K562 (cell line): ENCODE measurements around the gene KLHL33. TPM values are rescaled to one million over a fixed set of nuclear protein-coding genes. Genes with fewer than 3 reads are reported as not detected.
A peak's percentile ranks its signal among the peaks of the same experiment; 100 is the strongest.

Experiments
- ATAC-seq: fragments of 200-7000 bp; cut with Tn5 transposase; 3 replicates; pipeline ENCODE4 v1.9.1; 2020; ENCODE audit warnings: moderate library complexity
- BruUV-seq: library from RNA; stranded (reverse); fragments of 400-500 nt; replicated peaks from 2 replicates; lab custom pipeline; 2021; lab: Mats Ljungman, UMichigan
- CTCF ChIA-PET: fragments of 300-600 bp; formaldehyde crosslinking; extraction: SDS; loops from one replicate; lab custom pipeline; 2021; ENCODE audit warnings: low intra/inter-chr PET ratio; lab: Yijun Ruan, JAX
- POLR2A ChIA-PET: fragments of 300-600, 350-650 bp; sonication (Branson Sonifier 250); formaldehyde crosslinking; extraction: SDS; loops from one replicate; lab custom pipeline; 2021; ENCODE audit warnings: antibody characterized with exemption, inconsistent platforms; lab: Yijun Ruan, JAX
- DNase-seq, 4 experiments: peaks; one replicate each; pipeline versions ENCODE4 v3.0.0 to v3.0.0-alpha.2; 2011 to 2018; ENCODE audit warnings: low spot score in 3 of 4, mixed read lengths in 3 of 4; ENCODE audit errors: extremely low read depth in 1 of 4
- FAIRE-seq: peaks from 2 replicates; lab custom pipeline; 2011; peaks lifted over from hg19 to GRCh38; lab: Jason Lieb, UNC
- H2AFZ ChIP-seq: 2 replicates; pipeline ENCODE4 v1.6.0; 2011; ENCODE audit warnings: low read depth, low read length, control low read depth, inconsistent platforms
- H3K27ac ChIP-seq: fragments of 200-600 bp; 3 replicates; pipeline ENCODE4 v1.8.0; 2011; ENCODE audit warnings: low read depth, mild to moderate bottlenecking, control low read depth, inconsistent platforms, low read length, moderate library complexity, mixed read lengths; ENCODE audit errors: extremely low read depth
- H3K27me3 ChIP-seq, 2 experiments: fragments of 300-600 bp in 1 of 2; 2 replicates in 1 of 2; 3 replicates in 1 of 2; pipeline versions ENCODE4 v1.6.0 to v1.8.0; 2011; ENCODE audit warnings: inconsistent platforms in 2 of 2, low read length in 2 of 2, mild to moderate bottlenecking in 1 of 2, mixed read lengths in 1 of 2, moderate library complexity in 1 of 2; ENCODE audit not compliant: control insufficient read depth in 2 of 2, insufficient read depth in 2 of 2
- H3K36me3 ChIP-seq: fragments of 300-600 bp; 3 replicates; pipeline ENCODE4 v1.8.0; 2011; ENCODE audit warnings: mild to moderate bottlenecking, low read length, inconsistent platforms; ENCODE audit not compliant: control insufficient read depth, insufficient read depth
- H3K4me1 ChIP-seq, 2 experiments: fragments of 200-600 bp in 1 of 2; replicated peaks in 1 of 2; 2 replicates in 1 of 2; 3 replicates in 1 of 2; pipeline versions ENCODE4 v1.5.1 to v1.8.0; 2011; ENCODE audit warnings: inconsistent platforms in 2 of 2, low read length in 2 of 2, mild to moderate bottlenecking in 1 of 2, mixed read lengths in 1 of 2, moderate library complexity in 1 of 2; ENCODE audit not compliant: control insufficient read depth in 2 of 2, insufficient read depth in 2 of 2
- H3K4me2 ChIP-seq: 2 replicates; pipeline ENCODE4 v1.6.1; 2011; ENCODE audit warnings: low read length, control low read depth, inconsistent platforms, mixed read lengths; ENCODE audit not compliant: insufficient read depth
- H3K4me3 ChIP-seq: fragments of 200-600 bp; sonication (generic), shearing (Covaris generic); 2 replicates; pipeline ENCODE4 v1.5.1; 2016; ENCODE audit warnings: control low read depth, inconsistent platforms
- H3K79me2 ChIP-seq: fragments of 200-600 bp; 3 replicates; pipeline ENCODE4 v1.8.0; 2011; ENCODE audit warnings: low read length, inconsistent platforms; ENCODE audit not compliant: control insufficient read depth, insufficient read depth
- H3K9ac ChIP-seq, 2 experiments: 2 replicates each; pipeline versions ENCODE4 v1.6.0 to v1.6.1; 2011; ENCODE audit warnings: low read depth in 2 of 2, low read length in 2 of 2, control low read depth in 1 of 2, inconsistent platforms in 1 of 2, mild to moderate bottlenecking in 1 of 2, mixed read lengths in 1 of 2; ENCODE audit not compliant: insufficient read depth in 1 of 2
- H3K9me1 ChIP-seq: one replicate; pipeline ENCODE4 v1.6.0; 2011; ENCODE audit warnings: inconsistent platforms, mild to moderate bottlenecking, low read length, moderate library complexity; ENCODE audit not compliant: control insufficient read depth, insufficient read depth
- H3K9me3 ChIP-seq: replicated peaks from 2 replicates; pipeline ENCODE4 v1.5.1; 2011; ENCODE audit warnings: low read depth, low read length, inconsistent platforms; ENCODE audit not compliant: control insufficient read depth, insufficient read depth
- H4K20me1 ChIP-seq: replicated peaks from 2 replicates; pipeline ENCODE4 v1.6.1; 2011; ENCODE audit warnings: low read length, inconsistent platforms, mixed read lengths; ENCODE audit not compliant: control insufficient read depth, insufficient read depth
- ZNF384 ChIP-seq: IDR thresholded peaks from 2 replicates; pipeline ENCODE4 v1.6.1; 2012; ENCODE audit warnings: low read depth, low read length, improper control_type of control experiment
- WGBS: fragments of 100-300 bp; shearing (Covaris generic); methylation state at CpG from one replicate; pipeline ENCODE4 v1.1.6; 2016; ENCODE audit warnings: low coverage, mixed read lengths; ENCODE audit not compliant: insufficient coverage; ENCODE audit errors: missing lambda C conversion rate; 5-methylcytosine and 5-hydroxymethylcytosine counted together
- in situ Hi-C: fragments of 300-500 bp; cut with MboI; formaldehyde crosslinking; loops from 4 replicates; pipeline ENCODE4 v1.15.0; 2018; ENCODE audit warnings: inconsistent platforms, mixed read lengths
- intact Hi-C: fragments of 100-400 bp; cut with micrococcal nuclease; formaldehyde crosslinking; loops from 2 replicates; pipeline ENCODE4 v1.14.2; 2022
- polyA plus RNA-seq, 8 experiments: library from polyadenylated mRNA; depleted of rRNA in 4 of 8; stranded (reverse) in 5 of 8; unstranded in 3 of 8; fragments of >200 nt; fragmentation: Nextera tagmentation in 2 of 8; fragmentation: Illumina TruSeq in 1 of 8; extraction: Ambion mirVana in 2 of 8; extraction: Trizol in 1 of 8; gene quantifications; 2 replicates each; pipeline versions ENCODE4 v1.2.1 to v1.2.3, GENCODE V29; 2011 to 2014; ENCODE audit warnings: inconsistent platforms in 1 of 8, missing spikeins in 1 of 8
- total RNA-seq, 7 experiments: library from RNA; depleted of rRNA in 6 of 7; stranded (reverse); fragments of >200 nt in 6 of 7; fragmentation: Illumina TruSeq in 2 of 7; extraction: Trizol in 2 of 7; gene quantifications; 2 replicates each; pipeline versions ENCODE4 v1.2.1 to v1.2.3, GENCODE V29; 2011 to 2021; ENCODE audit warnings: low replicate concordance in 1 of 7
- TF ChIP-seq, protein P1 (sequence below), 2 experiments: fragments of 200-800 bp in 1 of 2; sonication (Bioruptor generic) in 1 of 2; sonication (generic) in 1 of 2; formaldehyde crosslinking in 1 of 2; IDR thresholded peaks in 1 of 2; conservative IDR thresholded peaks in 1 of 2; 2 replicates each; pipeline versions ENCODE4 v1.5.0 to v1.6.1; 2016 to 2020; ENCODE audit warnings: missing compliant biosample characterization in 1 of 2, missing genetic modification characterization in 1 of 2, missing genetic modification reagents in 1 of 2
- TF ChIP-seq, protein P2 (sequence below): fragments of 250-450 bp; sonication (Bioruptor Pico); IDR thresholded peaks from 2 replicates; pipeline ENCODE4 v1.5.1; 2021; ENCODE audit warnings: mild to moderate bottlenecking

KLHL33 gene
- total and polyA plus RNA-seq, 9 of the 15 experiments (the other 6 are each of a cell fraction or from before 2014, with no cell fraction given), result 0.04 to 0.27 (median 0.13) TPM; not detected in 6

DNA sequence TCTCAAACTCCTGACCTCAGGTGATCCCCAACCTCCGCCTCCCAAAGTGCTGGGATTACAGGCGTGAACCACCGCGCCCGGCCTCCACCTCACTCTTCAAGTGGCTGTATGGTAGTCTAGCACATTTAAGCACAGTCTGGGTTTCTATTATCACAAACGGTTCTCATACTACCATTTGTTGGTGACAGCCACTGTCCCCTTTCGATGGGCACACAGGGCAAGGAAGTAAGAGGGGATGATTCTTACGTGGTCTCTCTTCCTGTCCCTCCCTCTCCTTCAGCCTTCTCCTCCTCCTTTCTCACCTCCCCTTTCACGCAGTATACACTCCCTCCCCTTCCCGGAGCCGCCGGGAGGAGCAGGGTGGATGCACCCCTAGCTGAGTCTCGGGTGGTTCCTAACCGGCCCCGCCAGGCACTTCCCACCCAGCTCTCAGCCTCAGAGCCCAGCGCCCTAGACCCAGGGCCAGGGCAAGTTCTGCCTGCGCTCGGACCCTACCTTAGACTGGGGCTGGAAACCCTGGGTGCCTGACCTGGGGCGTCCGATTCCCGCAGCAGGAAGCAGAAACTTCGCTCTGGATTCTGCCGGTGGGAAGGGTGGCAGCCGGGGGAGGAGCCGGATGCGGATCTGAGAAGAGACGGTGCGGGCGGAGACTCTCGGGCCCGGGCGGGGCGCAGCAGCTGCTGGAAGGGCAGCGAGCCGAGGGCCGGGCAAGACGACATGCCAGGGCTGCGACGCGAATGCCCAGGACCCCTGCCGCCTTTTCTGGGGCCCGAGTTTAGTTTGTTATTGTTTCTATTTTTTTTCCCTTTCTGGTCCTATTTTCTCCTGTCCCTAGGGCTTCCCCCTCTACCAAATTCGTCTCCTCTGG is 22.9 kb downstream of the KLHL33 start, which contains the start of gene TEP1 (continued):
- TF ChIP-seq, protein P1, sequence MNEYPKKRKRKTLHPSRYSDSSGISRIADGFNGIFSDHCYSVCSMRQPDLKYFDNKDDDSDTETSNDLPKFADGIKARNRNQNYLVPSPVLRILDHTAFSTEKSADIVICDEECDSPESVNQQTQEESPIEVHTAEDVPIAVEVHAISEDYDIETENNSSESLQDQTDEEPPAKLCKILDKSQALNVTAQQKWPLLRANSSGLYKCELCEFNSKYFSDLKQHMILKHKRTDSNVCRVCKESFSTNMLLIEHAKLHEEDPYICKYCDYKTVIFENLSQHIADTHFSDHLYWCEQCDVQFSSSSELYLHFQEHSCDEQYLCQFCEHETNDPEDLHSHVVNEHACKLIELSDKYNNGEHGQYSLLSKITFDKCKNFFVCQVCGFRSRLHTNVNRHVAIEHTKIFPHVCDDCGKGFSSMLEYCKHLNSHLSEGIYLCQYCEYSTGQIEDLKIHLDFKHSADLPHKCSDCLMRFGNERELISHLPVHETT (CRISPR knock-in tag; conservative IDR thresholded peaks at IDR 0.05 in 1 of 2, IDR thresholded peaks at IDR 0.05 in 1 of 2), result peak in 1 of 2 experiments; percentile 34; a peak in 1 of 4 replicates

DNA sequence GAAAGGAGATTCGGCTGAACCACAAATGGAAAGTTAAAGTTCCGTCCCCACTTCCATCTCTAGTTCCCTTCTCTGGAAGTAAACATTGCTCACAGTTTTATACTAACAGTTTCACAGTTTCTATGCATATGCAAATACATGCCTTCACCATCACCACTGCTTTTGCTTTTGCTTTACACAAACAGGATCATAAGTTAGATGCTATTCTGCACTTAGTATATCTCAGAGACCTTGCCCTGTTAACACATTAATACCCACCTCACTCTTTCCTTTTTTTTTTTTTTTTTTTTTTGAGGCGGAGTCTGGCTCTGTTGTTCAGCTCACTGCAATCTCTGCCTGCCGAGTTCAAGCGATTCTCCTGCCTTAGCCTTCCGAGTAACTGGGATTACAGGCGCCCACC is 23.6 kb downstream of the KLHL33 start:
- intact Hi-C loops, result loop anchor here (5.0 kb wide), 2 partner anchors 70 to 85 kb away; partner anchors contain the start of gene PARP2
- Histone ChIP-seq H3K27ac (no peak overlapping the region), H3K9ac (peak overlapping the region; percentile 78 to 95; a peak in 2 of 4 replicates), H3K9me1 (no peaks in the 10 kb centered on the region)
- in situ Hi-C loops, result loop anchor here (10.0 kb wide), 1 partner anchor 192 kb away; no protein-coding TSS in a partner anchor
- no TSS peak for BruUV-seq
- 27% methylated on average over 2 of the region's 7 CpGs for WGBS
- ChIA-PET POLR2A (interaction anchor here (0.6 kb wide), 1 partner anchor 57 kb away, joined by 3 read pairs; no protein-coding TSS in a partner anchor), CTCF (no interaction called here)
- TF ChIP-seq, protein P2, sequence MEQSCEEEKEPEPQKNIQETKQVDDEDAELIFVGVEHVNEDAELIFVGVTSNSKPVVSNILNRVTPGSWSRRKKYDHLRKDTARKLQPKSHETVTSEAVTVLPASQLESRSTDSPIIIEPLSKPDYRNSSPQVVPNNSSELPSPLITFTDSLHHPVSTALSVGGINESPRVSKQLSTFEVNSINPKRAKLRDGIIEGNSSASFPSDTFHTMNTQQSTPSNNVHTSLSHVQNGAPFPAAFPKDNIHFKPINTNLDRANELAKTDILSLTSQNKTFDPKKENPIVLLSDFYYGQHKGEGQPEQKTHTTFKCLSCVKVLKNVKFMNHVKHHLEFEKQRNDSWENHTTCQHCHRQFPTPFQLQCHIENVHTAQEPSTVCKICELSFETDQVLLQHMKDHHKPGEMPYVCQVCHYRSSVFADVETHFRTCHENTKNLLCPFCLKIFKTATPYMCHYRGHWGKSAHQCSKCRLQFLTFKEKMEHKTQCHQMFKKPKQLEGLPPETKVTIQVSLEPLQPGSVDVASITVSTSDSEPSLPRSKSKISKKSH (CRISPR knock-in tag), result no peak
- peak; percentile 52 for TF ChIP-seq ZNF384
- TF ChIP-seq, all 486 proteins: peak for 1
- Histone ChIP-seq H3K4me3 (peak overlapping the region; percentile 93), H2AFZ (0 out of 2 replicates have a peak overlapping the region, but pooled peaks have one; percentile 99), H3K4me2 (peak overlapping the region; percentile 95), H4K20me1 (no peaks in the 10 kb centered on the region), H3K79me2 (no peaks in the 10 kb centered on the region; the same call in none of the 3 replicates), H3K4me1 (peaks cover 6 to 10% of the 10 kb centered on the region in 2 experiments; a peak in 4 of 5 replicates), H3K9me3 (no peaks in the 10 kb centered on the region), H3K36me3 (peaks cover 9% of the 10 kb centered on the region; the same call in 2 of the 3 replicates), H3K27me3 (no peaks in the 10 kb centered on the region)
- FAIRE-seq (no peak), ATAC-seq (no peak; the same call in 2 of the 3 replicates), DNase-seq (no peak)
